GM12865 (cell line): ENCODE data around the gene LDLRAD4.

ENCODE experiments used
- DNase-seq: peaks from one replicate; pipeline ENCODE4 v3.0.0; 2010; ENCODE audit warnings: low read depth
- H3K4me3 ChIP-seq: 2 replicates; pipeline ENCODE4 v1.5.1; 2011; ENCODE audit warnings: mild to moderate bottlenecking, low read depth, low read length, control low read depth
- TF ChIP-seq, protein P1 (sequence below): IDR thresholded peaks from 2 replicates; pipeline ENCODE4 v1.5.1; 2011; ENCODE audit warnings: low read length, control low read depth, low read depth, inconsistent platforms; ENCODE audit not compliant: insufficient read depth; ENCODE audit errors: missing control alignments

LDLRAD4 gene

GRCh38 chr18:13232971-13233786 lies 14.6 kb downstream of the LDLRAD4 start:
- H3K4me3 ChIP-seq: no peak overlapping the region
- TF ChIP-seq, protein P1, sequence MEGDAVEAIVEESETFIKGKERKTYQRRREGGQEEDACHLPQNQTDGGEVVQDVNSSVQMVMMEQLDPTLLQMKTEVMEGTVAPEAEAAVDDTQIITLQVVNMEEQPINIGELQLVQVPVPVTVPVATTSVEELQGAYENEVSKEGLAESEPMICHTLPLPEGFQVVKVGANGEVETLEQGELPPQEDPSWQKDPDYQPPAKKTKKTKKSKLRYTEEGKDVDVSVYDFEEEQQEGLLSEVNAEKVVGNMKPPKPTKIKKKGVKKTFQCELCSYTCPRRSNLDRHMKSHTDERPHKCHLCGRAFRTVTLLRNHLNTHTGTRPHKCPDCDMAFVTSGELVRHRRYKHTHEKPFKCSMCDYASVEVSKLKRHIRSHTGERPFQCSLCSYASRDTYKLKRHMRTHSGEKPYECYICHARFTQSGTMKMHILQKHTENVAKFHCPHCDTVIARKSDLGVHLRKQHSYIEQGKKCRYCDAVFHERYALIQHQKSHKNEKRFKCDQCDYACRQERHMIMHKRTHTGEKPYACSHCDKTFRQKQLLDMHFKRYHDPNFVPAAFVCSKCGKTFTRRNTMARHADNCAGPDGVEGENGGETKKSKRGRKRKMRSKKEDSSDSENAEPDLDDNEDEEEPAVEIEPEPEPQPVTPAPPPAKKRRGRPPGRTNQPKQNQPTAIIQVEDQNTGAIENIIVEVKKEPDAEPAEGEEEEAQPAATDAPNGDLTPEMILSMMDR: no peak
- no peak for DNase-seq

- TF ChIP-seq, protein P1: no peak
- H3K4me3 ChIP-seq: no peak overlapping the region
- no peak for DNase-seq
Observed at GRCh38 chr18:13233787-13234783, 15.5 kb downstream of the LDLRAD4 start.

DNA sequence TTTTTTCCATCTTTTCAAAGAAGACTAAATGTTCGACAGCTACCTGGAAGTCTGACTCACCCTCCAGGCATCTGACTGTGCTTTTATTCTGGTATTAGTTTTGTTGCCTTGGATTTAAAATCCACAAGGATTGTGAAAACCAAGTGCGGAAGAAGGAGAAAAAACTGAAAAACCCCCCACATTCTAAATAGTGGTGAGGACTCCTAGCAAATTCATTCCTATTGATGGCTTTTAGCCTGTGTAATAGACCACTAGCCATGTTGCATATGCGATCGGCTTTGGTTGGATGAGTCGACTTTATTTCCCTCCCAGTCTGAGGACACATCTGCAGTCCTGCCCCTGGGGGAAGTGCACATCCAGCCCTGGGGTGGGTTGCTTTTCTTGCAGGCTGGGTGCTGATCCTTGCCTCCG lies 16.9 kb downstream of the LDLRAD4 start:
- TF ChIP-seq, protein P1: no peak
- no peak overlapping the region for H3K4me3 ChIP-seq
- no peak for DNase-seq

GRCh38 chr18:13235981-13236380 lies 17.4 kb downstream of the LDLRAD4 start:
- H3K4me3 ChIP-seq: no peak overlapping the region
- TF ChIP-seq, protein P1: no peak
- DNase-seq: no peak

DNA sequence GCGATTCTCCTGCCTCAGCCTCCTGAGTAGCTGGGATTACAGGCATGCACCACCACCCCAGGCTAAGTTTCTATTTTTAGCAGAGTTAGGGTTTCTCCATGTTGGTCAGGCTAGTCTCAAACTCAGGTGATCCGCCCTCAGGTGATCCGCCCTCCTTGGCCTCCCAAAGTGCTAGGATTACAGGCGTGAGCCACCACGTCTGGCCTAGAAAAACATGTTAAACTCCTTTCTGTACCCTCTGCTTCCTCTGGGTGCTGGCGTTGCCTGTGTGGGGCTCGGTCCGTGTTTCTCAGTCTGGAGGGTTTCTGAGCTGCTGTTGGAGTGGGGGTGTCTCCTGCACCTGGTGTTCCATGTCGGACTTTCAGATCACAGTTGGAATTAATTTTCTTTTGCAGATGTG lies 17.9 kb downstream of the LDLRAD4 start:
- DNase-seq: no peak
- TF ChIP-seq, protein P1: no peak
- H3K4me3 ChIP-seq: no peak overlapping the region

GRCh38 chr18:13237073-13237472 lies 18.5 kb downstream of the LDLRAD4 start:
- TF ChIP-seq, protein P1: no peak
- DNase-seq: no peak
- H3K4me3 ChIP-seq: no peak overlapping the region
